ENCODE data around the gene MEGF6. TPM values are rescaled to one million over a fixed set of nuclear protein-coding genes. Genes with fewer than 3 reads are reported as not detected.

Gene MEGF6
- polyA plus RNA-seq, 3 donors: 6.6 to 16.3 (median 11.7) TPM

DNA sequence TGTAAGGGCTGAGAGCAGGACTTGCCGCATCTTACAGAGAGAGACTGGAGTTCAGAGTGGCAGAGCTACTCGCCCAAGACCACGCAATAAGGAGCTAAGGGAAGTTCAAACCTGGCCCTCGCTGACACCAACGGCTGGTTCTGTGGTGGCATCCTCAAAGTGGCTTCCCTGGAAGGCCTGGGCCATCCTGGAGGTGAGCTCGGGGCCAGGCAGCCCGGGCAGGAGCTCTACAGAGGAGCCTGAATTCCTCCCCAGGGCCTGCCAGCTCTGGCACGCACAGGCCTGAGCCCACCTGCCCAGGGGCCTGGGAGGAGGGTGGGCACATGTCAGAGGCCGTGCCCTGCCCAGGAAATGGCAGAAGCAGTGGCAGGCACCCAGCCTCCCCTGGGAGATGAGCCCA is 68.6 kb downstream of the MEGF6 start:
- H3K27ac ChIP-seq (ENCODE audit: low read depth, low read length): no peak overlapping the region
- 85 to 87% (median 86%) methylated on average over 9 of the region's 9 CpGs for WGBS, 3 donors

GRCh38 chr1:3541936-3542335 is 69.4 kb downstream of the MEGF6 start:
- H3K27ac ChIP-seq (ENCODE audit: low read depth, low read length): no peak overlapping the region
- whole genome bisulfite sequencing, 3 donors: 32 to 43% (median 43%) methylated on average over 18 of the region's 18 CpGs

- WGBS, 3 donors: 66 to 81% (median 66%) methylated on average over 13 to 16 of the region's 16 CpGs
- H3K27ac ChIP-seq (ENCODE audit: low read depth, low read length): no peak overlapping the region
These were observed 69.8 kb downstream of the MEGF6 start for GRCh38 chr1:3541465-3541864.

DNA sequence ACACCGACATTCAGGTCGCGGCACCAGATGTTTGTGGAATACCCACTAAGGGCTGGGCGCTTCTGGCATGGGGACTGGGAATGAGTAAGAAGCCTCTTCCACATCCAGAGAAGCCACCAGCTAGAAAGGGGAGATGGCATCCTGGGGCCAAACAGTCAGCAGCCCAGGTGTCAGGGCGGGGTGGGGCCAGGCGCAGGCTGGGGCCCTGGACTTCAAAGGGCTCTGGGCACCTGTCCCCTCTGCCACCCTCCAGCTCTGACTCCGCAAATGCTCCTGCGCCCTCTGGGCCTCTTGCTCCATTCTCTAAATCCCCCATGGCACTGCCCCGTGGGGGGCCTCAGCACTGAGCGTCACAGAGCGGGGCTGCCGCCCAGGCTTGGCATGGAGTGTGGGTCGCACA is 70.4 kb downstream of the MEGF6 start:
- WGBS, 3 donors: 94 to 98% (median 97%) methylated on average over 13 of the region's 13 CpGs
- H3K27ac ChIP-seq (ENCODE audit: low read depth, low read length): no peak overlapping the region

DNA sequence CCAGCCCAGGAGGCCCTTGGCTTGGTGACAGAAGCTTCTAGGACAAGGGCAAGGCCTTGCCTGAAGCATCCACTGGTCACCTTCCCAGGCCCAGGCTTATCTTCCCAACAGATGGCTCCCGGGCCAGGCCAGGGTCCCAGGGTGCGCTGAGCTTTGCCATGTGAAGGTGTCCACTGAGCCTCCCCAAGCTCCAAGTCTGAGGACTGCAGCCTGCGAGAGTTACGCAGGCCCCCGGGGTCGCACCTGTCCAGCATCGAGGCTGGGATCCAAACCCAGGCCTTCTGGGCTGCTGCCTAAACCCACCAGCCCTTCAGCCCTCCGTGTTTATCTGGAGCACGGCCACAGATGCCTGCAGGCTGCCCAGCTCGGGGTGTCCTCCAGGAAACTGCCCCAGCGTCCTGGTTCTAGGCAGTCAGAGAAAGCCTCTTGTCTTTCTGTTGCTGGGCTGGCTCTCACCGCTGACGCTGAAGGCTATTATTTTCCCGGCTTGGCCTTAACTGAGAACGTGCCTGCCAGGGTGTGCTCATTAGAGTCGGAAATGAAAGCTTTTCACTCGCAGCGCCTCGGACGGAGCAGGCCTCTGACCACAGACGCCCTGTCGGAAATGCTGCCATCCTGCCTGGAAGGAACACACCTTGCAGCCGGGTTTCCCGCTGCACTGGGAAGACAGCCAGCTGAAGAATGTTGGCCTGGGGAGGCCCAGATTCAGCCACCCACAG is 71.4 kb downstream of the MEGF6 start:
- 38 to 55% (median 44%) methylated on average over 24 of the region's 24 CpGs for WGBS, 3 donors
- H3K27ac ChIP-seq (ENCODE audit: low read depth, low read length): no peak overlapping the region

- no peak overlapping the region for H3K27ac ChIP-seq (ENCODE audit: low read depth, low read length)
- WGBS, 3 donors: 89 to 95% (median 91%) methylated on average over 16 of the region's 16 CpGs
These were observed 73.9 kb downstream of the MEGF6 start for GRCh38 chr1:3537359-3537758.

GRCh38 chr1:3536420-3537195 is 74.7 kb downstream of the MEGF6 start:
- 71 to 81% (median 73%) methylated on average over 25 to 27 of the region's 27 CpGs for WGBS, 3 donors
- no peak overlapping the region for H3K27ac ChIP-seq (ENCODE audit: low read depth, low read length)

DNA sequence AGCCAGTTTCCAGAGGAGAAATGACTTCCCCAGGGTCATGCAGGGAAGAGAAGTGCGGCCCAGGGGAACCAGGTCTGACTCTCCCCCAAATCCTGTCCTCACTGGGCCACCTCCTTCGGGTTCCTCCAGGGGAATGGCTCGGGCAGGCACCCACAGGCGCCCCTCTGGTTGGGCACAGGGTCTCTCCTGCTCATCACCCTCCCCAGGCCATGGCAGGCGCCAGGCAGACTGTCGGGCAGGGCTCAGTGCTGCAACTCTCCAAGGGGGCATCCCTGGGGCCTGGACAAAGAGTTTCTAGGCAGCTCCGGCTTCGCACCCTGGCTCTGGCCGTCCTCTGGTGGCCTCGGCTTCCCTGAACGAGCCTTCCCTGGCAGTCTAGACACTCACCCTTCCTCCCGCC is 75.6 kb downstream of the MEGF6 start:
- 87 to 92% (median 88%) methylated on average over 11 to 12 of the region's 12 CpGs for WGBS, 3 donors
- H3K27ac ChIP-seq (ENCODE audit: low read depth, low read length): no peak overlapping the region

DNA sequence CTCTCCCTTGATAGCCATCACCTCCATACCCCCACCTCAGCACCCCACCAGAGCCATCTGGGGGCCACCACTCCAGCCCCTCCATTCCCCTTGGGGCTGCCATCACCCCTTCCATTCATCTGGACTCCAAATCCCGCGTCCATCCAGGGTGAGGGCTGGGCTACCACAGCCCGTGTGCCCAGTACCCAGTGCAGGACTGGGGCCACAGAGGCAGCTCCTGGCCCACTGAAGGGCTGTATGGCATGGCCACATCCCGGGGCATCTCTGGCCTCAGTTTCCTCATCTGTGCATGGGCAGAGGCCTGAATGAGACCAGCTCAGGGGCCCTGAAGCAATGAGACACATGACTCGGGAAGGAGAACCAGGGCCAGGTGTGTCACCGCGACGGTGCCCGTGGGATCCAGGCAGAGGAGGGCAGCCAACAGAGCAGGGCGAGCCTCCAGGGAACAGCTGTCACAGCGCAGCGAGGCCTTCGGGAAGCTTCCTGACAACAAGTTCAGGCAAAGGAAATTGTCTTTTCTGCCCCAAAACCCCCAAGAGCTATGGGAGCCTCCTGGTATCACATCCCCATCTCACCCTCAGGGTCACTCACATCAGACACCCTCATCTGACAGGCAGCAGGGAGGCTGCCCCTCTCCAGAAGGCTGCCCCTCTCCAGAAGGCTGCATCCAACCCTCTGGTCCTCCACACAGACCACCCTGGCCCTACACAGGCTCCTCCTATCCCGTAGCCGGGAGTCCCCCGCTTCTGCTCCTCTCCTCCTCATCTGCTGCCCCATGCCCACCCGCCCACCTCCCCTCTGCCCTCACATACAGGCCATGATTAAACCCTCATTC is 76.3 kb downstream of the MEGF6 start:
- WGBS, 3 donors: 70 to 86% (median 76%) methylated on average over 17 of the region's 17 CpGs
- no peak overlapping the region for H3K27ac ChIP-seq (ENCODE audit: low read depth, low read length)

DNA sequence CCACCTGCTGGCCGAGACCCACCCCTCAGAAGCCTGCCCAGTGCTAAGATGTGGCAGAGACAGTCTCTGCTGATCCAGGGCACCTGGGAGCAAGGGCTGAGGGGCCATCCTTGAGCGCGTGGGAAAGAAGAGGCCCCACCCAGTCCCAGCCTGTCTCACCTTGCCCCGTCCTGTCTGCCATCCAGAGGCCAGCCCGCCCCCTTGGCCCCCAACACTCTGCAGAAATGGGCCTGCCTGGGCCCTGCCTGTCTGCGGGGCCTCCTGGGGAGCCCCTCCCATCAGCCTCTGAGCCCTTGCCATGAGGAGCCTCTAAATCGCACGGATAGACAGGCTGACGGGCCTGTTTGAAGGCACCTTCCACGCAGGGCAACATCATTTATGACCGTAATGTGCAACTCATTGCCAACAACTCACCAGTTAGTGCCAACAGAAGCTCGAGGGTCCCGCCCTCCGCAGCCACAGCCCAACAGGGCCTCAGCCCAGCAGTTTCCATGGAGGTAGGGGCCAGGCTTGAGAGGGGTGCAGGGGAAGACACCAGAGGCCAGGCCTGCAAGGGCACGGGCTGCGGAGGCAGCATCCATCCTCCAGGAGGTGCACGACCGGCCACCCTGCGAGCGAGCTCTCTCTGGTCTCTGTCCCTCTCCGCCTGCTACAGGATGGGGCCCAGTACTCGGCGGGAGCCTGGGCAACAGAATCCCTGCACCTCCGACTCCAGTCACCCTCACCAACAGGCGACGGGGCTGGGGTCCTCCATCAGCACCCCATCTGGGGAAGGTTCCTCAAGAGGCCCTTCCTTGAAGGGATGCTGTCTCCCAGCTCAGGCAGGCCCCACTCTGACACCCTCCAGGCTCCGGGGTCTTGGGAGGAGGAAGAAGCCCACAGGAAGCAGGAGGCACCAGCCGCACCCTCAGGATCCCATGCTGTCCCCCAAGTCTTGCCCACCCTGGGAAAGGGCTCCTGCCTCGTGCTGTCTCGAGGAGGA is 78.0 kb downstream of the MEGF6 start:
- no peak overlapping the region for H3K27ac ChIP-seq (ENCODE audit: low read depth, low read length)
- 84 to 90% (median 88%) methylated on average over 23 to 30 of the region's 30 CpGs for WGBS, 3 donors

DNA sequence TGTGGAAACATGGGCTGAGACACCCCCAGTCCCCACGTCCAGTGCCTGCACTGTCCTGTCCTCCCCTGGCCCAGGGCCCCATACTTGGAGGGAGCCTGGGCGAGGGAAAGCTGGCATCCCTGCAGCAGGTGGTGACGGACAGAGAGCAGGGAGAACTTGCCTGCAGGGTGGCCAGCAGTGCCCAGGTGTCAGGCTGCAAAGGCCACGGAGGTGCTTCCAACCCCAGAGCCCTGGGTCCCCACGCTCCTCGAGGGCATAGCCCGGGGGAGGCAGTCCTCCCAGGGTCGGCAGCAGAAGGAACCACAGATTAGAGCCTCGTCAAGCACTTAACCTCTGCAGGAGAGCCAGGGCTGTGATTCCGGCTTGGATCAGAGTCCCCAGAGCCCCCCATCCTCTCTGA is 79.4 kb downstream of the MEGF6 start:
- WGBS, 3 donors: 42 to 62% (median 55%) methylated on average over 9 to 10 of the region's 10 CpGs
- H3K27ac ChIP-seq (ENCODE audit: low read depth, low read length): no peak overlapping the region

GRCh38 chr1:3530926-3531818 is 80.1 kb downstream of the MEGF6 start:
- H3K27ac ChIP-seq (ENCODE audit: low read depth, low read length): no peak overlapping the region
- 0 to 1% (median 1%) methylated on average over 71 to 95 of the region's 96 CpGs for WGBS, 3 donors

- no peak overlapping the region for H3K27ac ChIP-seq (ENCODE audit: low read depth, low read length)
- WGBS, 3 donors: 22 to 38% (median 37%) methylated on average over 27 to 32 of the region's 32 CpGs
These were observed 81.0 kb downstream of the MEGF6 start for GRCh38 chr1:3530086-3530925.

DNA sequence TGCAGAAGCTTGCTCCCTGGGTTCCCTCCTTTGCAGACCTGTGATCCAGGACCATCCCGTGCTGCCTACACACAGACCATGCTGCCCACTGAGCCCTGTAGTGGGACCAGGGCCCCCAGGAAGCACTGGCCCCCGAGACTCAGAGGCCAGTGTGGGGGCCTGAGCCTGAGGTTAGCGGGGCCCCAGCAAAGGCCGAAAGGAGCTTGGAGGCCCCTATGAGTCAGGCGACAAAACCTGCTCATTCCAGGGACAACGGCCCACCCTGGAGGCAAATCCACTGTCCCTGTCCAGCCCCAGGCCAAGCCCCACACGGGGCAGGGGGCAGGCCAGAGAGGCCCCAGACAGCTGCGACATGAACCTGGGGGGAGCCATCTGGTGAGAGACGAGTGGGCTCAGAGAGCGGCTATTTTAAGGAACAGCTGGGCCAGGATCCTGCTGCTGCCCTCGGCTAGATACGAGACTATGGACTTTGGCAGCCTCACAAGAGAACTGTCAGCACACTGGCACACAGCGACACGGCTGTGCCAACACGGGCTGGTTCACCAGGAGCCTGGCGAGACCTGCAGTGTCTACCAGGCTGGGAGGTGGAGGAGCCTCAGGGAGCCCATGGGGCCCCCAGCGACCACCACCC is 82.1 kb downstream of the MEGF6 start:
- WGBS, 3 donors: 48 to 83% (median 80%) methylated on average over 16 to 17 of the region's 17 CpGs
- no peak overlapping the region for H3K27ac ChIP-seq (ENCODE audit: low read depth, low read length)

- WGBS, 3 donors: 78 to 87% (median 85%) methylated on average over 12 of the region's 12 CpGs
- no peak overlapping the region for H3K27ac ChIP-seq (ENCODE audit: low read depth, low read length)
These were observed 83.5 kb downstream of the MEGF6 start for GRCh38 chr1:3527774-3528173.

Data from adipose tissue (tissue), 3 donors.